Measurements from ENCODE around the gene CLMN.
"Not testable (repeated sequence)": the region's sequence is repeated elsewhere in the genome, so short reads cannot be mapped to it uniquely, and the experiment has no call there.

Gene CLMN

DNA sequence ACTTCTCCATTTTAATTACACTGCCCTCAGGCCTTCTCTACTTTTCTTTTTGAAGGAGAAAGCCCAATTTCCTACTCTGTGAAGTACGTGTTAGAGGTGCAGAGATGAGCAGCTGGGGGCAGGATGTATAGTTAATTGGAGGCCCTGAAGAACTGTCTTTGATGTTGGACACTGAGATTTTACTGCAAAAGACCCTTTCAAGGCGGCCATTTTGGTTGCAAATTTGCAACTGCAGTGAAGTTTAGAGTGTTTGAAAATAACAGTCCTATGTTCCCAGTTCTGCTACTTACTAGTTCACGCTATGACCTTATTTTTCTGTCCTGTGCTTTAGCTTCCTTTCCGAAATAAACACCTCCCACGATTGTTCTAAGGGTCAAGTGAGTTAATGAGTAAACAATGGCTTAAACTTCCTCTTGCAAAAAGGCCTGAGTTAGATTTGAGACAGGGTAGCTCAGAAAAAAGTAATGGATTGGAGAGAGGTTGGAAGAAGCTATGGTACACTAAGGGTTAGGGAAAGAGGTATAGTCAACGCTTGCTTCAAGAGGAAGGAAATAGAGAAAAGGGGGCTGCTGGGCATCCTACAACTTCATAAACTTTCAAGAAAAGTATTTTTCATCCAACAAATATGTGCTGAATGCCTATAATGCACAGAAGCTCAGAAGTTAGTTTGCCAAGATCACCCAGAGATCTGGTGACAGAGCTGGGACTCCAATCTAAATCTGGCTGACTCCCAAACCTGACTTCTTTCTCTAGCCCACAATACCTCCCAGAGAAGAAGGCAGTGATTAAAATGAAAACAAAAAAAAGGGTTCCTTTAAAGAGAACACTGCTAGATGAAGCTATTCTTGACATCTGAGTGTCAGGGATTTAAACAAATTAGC is 135.9 kb downstream of the CLMN start:
- TF ChIP-seq CTCF (IDR thresholded peaks at IDR 0.05; ENCODE audit: low read depth, low read length): no peak
- peak; percentile 66 to 67 for DNase-seq (ENCODE audit: low read depth in 2 of 2)
- H3K4me3 ChIP-seq (replicated peaks in 1 of 2; ENCODE audit: low read depth in 2 of 2, low read length in 2 of 2): no peak overlapping the region

DNA sequence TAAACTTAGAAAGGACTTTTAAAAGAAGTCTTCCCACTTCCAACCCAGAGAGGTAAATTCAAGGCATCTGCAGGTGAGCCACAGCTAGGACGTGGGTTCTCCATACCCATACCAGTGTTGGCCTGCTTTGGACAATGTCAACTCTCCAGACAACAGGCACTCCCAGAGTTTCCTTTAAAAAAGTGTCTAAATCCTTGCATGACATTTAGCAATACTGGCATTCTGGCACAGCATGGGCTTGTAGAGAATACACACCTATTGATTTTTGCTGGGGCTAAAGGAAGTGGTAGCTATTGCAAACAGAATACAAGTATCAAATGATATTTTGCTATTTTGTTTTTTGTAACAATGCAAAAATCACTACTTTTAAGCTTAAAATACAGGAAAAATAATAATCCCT is 136.6 kb downstream of the CLMN start:
- TF ChIP-seq CTCF (IDR thresholded peaks at IDR 0.05; ENCODE audit: low read depth, low read length): no peak
- no peak overlapping the region for H3K4me3 ChIP-seq (replicated peaks in 1 of 2; ENCODE audit: low read depth in 2 of 2, low read length in 2 of 2)
- DNase-seq (ENCODE audit: low read depth in 2 of 2): no peak

DNA sequence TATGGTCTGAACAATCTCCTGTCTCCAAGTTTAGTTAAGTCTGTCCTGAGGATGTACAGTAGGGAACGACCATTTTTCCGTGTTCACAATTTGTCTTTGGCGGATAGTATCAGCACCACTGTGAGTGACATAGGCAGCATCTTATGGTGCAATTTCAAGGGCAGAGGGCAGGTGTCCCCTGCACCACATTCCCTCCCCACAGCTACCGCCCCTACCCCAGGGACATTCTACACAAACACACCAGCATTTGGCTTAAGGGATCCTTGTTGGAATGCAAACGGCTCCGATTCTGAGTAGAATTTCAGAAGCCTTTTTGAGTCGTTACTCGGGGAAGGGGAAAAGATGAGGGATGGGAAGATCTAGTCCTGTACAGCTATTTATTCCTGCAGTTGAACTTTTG is 137.3 kb downstream of the CLMN start:
- TF ChIP-seq CTCF (IDR thresholded peaks at IDR 0.05; ENCODE audit: low read depth, low read length): no peak
- H3K4me3 ChIP-seq (replicated peaks in 1 of 2; ENCODE audit: low read depth in 2 of 2, low read length in 2 of 2): no peak overlapping the region
- no peak for DNase-seq (ENCODE audit: low read depth in 2 of 2)

GRCh38 chr14:95180966-95181741 is 138.6 kb downstream of the CLMN start:
- H3K4me3 ChIP-seq (replicated peaks in 1 of 2; ENCODE audit: low read depth in 2 of 2, low read length in 2 of 2): no peak overlapping the region
- TF ChIP-seq CTCF (IDR thresholded peaks at IDR 0.05; ENCODE audit: low read depth, low read length): no peak
- DNase-seq (ENCODE audit: low read depth in 2 of 2): peak in 1 of 2 donors; percentile 33

DNA sequence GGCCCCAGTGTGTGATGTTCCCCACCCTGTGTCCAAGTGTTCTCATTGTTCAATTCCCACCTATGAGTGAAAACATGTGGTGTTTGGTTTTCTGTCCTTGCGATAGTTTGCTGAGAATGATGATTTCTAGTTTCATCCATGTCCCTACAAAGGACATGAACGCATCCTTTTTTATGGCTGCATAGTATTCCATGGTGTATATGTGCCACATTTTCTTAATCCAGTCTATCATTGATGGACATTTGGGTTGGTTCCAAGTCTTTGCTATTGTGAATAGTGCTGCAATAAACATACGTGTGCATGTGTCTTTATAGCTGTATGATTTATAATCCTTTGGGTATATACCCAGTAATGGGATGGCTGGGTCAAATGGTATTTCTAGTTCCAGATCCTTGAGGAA is 144.0 kb downstream of the CLMN start:
- not testable (repeated sequence) for DNase-seq (ENCODE audit: low read depth in 2 of 2); H3K4me3 ChIP-seq (replicated peaks in 1 of 2; ENCODE audit: low read depth in 2 of 2, low read length in 2 of 2)

- H3K4me3 ChIP-seq (replicated peaks in 1 of 2; ENCODE audit: low read depth in 2 of 2, low read length in 2 of 2): no peak overlapping the region
- peak; percentile 49 to 60 for DNase-seq (ENCODE audit: low read depth in 2 of 2)
- TF ChIP-seq CTCF (IDR thresholded peaks at IDR 0.05; ENCODE audit: low read depth, low read length): peak; percentile 20
Observed at GRCh38 chr14:95174184-95174792, 145.4 kb downstream of the CLMN start.

DNA sequence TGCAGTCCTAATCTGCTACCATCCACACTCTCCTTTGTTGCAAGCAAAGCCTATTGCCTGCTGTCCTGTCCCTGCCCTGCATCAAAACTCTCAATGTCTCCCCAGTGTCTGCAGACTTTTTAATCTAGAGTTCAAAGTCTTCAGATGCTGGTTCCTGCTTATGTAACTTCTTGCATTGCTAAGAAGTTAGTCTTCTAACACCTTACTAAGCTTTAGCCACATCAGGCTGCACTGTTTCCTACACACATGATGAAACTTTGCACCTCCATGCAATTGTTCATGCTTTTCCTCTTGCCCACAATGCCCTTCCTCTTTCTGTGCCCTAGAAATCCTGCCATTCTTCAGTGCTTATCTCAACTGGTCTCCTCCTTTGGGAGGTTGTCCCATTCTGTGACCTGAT is 146.2 kb downstream of the CLMN start:
- no peak for TF ChIP-seq CTCF (IDR thresholded peaks at IDR 0.05; ENCODE audit: low read depth, low read length)
- H3K4me3 ChIP-seq (replicated peaks in 1 of 2; ENCODE audit: low read depth in 2 of 2, low read length in 2 of 2): no peak overlapping the region
- DNase-seq (ENCODE audit: low read depth in 2 of 2): no peak

Data from cardiac fibroblast (primary cell).